ENCODE measurements around the gene TEX28.
"Not testable (repeated sequence)": the region's sequence is repeated elsewhere in the genome, so short reads cannot be mapped to it uniquely, and the experiment has no call there.

TEX28 gene, protein sequence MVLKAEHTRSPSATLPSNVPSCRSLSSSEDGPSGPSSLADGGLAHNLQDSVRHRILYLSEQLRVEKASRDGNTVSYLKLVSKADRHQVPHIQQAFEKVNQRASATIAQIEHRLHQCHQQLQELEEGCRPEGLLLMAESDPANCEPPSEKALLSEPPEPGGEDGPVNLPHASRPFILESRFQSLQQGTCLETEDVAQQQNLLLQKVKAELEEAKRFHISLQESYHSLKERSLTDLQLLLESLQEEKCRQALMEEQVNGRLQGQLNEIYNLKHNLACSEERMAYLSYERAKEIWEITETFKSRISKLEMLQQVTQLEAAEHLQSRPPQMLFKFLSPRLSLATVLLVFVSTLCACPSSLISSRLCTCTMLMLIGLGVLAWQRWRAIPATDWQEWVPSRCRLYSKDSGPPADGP

DNA sequence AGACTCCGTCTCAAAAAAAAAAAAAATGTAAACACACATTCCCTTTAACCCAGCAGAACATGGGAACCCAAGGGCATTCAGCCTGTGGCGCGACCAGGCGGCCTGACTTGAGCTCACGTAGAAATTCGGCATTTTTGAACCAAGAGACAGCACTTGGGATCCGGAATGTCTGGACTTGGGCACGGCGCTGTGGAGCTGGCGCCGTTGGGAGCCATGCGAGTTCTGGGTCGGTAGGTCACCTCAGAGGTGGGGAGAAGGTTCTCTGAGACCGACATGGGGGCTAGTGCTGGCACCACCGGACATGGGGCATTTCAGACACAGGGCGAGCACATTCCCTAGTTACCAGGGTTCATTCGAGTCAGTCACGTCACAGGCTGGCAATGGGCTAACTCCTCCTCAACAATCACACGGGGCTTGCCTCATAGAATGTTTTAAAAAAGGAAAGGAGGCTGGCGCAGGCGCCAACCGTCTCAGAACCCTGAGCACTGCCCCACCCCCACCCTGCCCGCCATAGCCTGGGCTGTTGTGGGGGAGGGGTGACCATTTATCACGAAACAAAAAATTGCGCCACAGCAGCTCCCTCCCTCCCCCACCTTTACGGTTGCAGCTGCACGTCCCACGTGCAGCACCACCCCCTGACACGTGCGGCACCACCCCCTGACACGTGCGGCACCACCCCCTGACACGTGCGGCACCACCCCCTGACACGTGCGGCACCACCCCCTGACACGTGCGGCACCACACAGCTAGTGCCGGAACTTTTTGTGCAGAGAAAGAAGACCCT, at the start of gene TEX28:
TSS of gene TEX28 (minus strand) at position 334 of the 784 bp plus-strand sequence. CDS start 3,007 bp downstream, outside the sequence.
- no peak for DNase-seq (ENCODE audit: low read depth)

DNA sequence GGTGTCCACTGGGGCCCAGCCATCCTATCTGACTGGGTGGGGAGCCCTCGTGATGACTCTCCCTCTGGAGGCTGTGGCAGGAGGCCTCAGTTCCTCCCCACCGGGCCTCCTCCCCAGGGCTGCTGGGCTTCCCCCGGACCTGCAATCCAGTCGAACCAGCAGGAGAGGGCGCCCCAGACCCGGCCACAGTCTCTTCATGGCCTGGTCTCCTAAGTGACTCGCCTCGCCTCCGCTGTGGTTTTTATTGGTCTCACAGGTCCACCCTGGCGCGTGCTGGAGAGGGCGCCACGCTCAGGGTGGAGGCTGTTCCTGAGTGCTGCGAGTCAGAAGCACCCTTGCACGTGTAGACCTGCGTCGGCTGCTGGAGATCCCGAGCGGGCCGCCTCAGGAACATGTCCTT, 48.7 kb upstream of the TEX28 start:
- DNase-seq (ENCODE audit: low read depth): not testable (repeated sequence)

DNA sequence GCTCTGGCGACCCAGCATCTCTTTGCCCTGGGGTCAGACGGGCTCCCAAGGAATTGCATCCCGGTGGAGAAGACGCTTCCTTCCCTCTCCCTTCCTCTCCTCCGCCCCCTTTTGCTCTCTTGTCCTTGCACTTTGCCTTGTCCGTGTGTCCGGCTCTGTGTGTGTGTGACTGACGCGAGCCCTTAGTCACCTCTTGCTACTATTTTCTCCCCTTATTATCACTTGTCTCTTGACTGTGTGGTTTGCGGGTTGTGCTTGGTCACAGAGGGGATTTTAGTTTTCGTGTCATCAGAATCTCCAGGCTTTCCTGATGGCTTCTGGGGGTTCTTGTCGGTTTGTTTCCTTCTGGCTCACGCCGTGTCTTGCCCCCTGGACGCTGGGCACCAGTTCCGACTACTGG, 48.1 kb upstream of the TEX28 start:
- not testable (repeated sequence) for DNase-seq (ENCODE audit: low read depth)

DNA sequence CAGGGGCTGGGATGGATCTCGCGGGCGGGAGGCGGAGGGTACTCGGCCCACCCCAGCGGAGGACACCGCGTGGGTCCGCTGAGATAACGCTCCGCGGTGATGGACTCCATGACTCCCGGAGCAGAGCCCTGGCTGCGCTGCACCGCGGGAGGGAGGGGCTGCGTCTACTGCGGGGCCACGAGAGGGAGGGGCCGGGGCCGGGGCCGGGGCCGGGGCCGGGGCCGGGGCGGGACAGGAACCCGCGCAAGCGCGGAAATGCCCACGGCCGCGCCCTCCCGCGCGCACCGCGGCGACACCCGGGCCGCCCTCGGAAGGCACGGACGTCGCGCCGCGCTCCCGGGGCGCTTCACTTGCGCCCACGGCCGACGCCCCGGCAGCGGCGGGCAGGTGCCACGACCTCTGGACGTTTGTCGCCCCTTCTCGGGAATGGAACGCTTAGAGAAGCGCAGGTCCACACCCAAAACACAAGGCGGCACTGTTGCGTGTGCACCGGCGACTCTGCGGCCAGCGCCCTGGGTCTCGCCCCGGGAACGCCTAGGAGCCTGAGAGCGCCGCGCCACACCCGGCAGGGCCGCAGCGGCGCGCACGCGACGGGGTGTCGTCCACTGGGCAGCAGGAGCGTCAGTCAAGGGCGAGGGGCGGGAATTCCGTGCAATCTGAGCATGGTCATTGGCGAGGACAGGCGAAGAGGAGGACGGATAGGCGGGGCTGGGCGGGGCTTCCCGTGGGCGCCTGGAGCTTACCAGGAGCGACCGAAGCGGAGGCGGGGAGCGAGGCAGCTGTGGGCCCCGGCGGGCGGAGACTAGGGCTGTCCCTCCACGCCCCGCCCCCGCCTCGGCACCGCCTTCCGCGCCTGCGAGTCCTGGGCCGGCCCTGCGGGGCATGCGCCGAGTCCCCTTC, 46.7 kb upstream of the TEX28 start:
- not testable (repeated sequence) for DNase-seq (ENCODE audit: low read depth)

DNA sequence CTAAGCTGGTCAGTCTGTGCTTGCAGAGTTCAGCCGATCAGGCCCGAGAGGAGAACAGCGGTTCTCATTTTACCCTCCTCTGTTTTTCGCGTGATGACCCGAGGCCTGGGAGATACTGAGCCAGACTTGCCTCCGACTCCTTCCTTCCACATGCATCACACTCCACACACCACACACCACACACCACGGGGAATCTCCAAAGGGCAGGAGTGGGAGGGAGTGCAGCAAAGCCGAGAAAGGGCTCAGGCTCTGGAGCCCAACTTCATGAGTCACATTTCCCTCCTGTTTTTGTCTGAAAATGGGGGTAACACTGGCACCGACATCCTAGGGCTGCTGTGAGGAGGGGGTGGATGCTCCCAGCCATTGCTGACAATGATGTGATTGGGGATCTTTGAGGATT, 39.6 kb upstream of the TEX28 start:
- DNase-seq (ENCODE audit: low read depth): no peak

DNA sequence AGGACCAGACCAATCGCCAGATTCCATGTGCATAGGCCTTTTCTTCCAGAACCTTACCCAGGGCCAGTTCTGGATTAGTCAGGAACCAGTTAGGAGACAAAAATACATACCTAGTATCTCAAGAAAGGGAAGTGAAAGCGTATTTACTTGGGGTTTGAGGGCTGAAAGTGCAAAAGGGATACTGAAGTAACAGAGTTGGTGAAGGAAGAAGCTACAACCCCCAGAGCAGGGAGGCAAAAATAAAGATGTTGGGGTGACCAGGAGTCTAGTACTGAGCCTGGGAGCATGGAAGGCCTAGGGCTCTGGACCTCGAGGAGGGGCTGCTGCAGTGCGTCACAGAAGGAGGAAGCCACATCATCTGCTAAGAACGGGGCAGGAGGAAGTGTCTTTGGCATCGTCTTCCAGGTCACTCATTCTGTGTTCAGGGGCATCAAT, 38.9 kb upstream of the TEX28 start:
- DNase-seq (ENCODE audit: low read depth): no peak

DNA sequence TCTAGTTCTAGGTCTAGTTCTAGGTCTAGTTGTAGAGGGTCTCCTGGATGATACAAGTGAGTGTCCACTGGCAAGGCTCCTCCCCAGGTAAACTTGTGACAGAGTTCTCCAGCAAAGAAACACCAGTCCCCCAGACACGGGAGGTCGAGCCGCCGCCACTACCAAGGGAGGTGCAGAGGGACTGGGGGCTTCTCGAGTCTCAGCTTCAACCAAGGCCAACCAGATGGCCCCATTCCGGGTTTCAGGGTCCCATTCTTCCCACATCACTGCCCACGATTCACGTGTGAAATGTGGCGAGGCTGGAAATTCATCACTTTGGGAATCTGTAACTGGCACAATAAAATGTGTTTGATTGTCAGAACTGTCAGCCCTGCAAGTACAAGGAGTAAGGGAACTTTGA, 38.2 kb upstream of the TEX28 start:
- DNase-seq (ENCODE audit: low read depth): no peak

DNA sequence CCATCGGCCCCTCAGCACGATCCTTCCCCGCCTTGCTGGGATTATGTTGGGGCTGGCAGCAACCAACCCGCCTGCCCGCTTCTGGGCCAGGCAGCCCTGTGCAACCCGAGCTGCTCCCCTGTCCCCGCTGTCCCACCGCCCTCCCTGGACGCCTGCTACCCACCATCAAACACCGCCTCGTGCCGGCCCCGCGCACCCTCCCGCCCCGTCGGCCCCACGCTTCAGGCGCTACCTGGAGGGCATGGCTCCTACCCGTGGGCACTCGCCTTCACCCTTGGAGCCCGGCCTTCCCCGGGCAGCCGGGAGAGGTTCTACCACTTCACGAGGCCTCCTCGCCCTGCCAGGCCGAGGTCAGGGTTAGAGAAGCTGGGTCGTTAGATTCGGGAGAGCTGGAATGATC, 37.6 kb upstream of the TEX28 start:
- no peak for DNase-seq (ENCODE audit: low read depth)

DNA sequence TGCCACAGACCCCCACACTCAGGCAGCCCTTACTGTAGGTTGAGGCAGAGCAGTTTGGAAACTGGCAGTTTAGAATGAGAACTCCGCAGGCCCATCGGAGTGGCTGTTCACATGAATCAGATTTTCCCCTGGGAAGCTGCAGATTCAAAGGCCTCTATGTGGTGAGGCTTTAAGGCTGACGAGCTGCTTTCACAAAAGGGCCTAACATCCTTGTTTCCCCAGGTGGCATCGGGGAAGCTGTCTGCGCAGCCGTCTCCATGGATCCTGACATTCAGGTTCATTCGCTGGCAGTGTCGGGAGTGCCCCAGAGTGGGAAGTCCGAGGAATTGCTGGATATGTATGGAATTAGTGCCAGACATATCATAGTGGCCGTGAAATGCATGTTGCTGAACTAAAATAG, 34.4 kb upstream of the TEX28 start:
- no peak for DNase-seq (ENCODE audit: low read depth)

DNA sequence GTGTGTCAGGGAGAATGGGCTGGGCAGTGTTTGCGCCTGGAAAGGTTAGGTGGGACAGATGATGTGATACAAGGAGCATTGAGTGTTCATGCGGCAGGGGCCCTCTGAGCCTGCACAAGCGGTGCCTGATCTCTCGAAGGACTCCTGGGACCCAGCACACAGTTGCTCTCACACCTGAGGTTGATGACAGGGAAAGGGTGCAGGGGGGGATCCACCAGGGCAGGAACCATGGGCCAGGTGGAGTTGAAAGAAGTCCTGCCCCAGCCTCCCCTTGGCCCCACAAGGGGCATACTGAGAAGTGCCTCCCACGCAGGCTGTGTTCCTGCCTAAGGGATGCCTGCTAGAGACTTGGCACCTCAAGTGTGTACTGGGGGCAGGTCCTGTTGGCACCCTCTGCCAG, 33.7 kb upstream of the TEX28 start:
- no peak for DNase-seq (ENCODE audit: low read depth)

DNA sequence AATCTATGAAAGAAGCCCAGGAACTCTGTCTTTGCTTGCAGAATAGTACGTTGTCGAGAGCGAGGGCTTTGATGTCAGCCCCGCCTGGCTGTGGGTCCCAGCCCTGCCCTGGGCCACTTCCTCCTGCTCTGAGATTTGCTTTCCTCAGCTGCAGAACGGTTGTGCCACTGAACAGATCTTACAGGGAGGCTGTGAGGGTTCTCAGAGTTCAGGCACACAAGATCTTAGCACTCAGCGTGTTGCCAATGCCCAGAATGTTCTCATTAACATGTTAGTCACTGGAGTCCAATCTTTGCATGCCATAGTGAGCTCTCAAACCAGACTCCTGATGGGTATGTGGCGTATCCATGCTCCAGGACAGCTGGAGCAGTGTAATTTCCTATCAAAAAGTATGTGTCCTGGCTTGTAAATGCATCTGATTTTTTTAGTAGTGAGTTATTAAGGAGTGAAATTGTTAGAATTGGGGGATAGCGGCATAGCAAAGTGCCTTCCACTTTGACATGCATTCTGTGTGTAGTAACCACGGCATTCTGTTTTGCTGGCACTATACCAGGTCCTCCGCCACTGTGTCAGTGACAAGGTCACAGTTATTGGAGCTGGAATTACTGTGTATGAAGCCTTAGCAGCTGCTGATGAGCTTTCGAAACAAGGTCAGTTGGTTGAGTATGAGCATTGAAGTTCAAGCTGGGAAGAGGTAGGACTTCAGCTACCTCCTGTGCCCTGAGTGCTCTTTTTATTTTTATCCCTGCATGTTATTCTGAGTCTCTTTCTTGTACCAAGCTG, 32.3 kb upstream of the TEX28 start:
- DNase-seq (ENCODE audit: low read depth): no peak

DNA sequence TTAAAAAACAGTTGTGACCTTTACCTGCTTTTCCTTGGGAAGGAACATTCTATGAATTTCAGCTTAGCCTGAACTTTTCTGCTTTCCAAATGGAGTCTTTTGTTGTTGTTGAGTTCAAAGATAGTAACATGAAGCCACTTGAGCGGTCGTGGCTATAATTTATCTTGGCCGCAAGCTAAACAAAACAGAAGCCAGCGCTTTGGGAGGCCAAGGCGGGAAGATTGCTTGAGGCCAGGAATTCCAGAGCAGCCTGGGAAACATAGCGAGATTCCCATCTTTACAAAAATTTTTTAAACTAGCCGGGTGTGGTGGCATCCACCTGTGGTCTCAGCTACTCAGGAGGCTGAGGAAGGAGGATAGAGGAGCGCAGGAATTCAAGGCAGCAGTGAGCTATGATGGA, 30.6 kb upstream of the TEX28 start:
- no peak for DNase-seq (ENCODE audit: low read depth)

DNA sequence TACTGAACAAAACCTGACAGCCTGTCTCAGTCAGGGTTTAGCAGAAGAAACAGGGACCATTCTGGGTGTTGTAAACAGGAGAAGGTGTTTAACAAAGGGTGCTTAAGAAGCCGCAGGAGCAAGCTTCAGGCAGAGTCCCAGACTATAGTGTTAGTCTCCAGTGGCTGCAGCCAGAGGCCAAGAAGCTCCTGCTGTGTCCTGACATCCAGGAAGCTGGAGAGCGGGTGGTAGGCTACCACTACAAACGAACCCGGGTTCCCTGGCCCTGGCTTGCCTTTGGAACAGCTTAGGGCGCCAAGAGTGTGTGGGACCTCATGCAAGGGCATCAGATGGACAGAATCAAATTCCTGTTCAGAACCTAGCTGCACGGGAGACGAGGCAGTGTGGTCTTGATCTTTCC, 28.6 kb upstream of the TEX28 start:
- no peak for DNase-seq (ENCODE audit: low read depth)

DNA sequence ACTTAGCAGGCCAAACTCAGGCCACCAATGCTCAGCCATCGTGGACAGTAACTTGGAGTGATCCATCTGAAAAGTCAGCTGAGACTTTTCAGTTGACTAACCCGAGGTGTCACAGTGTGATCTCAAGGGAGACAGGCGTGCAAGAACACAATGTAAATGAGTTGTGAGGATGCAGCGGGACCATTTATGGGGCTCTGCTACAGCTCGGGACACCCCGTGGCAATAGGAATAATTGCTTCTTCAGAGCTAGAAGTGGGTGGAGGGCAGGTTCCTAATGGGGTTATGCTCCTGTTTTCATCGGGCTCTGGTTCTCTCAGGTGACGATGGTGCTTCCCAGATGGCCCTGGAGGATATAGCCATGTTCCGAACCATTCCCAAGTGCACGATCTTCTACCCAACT, 28.0 kb upstream of the TEX28 start:
- no peak for DNase-seq (ENCODE audit: low read depth)

DNA sequence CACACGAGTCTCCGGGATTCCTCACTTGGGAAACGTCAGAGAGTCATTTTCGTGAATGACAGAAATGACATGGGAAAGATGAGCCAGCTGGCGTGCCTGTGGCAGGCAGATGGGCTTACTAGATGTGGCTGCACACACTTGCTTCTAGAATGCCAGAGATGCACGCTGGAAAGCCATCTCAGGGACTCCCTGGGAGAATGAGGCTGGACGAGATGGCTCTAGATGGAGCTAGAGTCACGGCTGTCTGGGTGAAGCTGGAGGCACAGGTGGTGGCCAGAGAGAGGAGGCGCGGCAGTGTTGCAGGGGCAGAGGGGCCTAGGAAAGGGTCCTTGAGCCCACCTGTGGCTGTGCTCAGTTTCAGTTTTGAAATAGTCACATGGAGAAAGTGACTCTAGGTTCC, 26.7 kb upstream of the TEX28 start:
- DNase-seq (ENCODE audit: low read depth): no peak

DNA sequence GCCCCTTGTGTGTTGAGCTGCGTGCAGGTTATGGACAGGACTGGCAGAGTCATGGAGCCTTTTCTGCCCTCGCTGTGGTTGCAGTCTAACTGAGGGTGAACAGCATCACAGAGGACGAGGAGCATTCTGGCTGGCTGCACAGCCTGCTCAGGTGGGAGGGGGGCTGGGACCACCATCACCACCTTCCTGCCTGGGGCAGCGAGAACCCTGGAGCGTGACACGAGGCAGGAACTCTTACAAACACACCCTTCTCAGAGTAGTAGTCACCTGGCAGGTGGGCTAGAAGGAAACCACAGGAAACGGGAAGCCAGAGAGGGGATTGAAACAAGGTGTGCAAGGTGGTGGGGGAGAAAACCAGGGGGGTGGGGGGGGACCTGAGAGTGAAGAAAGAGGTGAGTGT, 26.2 kb upstream of the TEX28 start:
- no peak for DNase-seq (ENCODE audit: low read depth)

DNA sequence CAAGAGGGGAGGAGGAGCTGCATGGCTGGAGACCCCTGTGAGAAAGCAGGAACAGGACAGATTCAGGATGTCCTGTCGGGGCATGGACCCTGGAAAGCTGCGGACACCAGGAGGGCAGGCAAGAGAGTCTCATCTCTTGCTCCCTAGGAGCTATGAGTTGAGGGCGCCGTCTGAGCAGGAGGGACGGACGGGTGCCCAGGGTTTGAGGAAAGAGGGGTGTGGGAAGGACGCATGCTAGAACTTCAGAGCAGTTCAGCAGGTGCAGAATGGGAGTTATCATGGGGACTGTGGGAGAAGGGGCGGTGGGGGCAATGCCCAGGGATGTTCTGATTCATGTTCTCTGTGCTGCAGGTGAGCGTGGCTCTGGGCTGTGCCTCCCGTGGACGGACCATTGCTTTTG, 25.5 kb upstream of the TEX28 start:
- no peak for DNase-seq (ENCODE audit: low read depth)

DNA sequence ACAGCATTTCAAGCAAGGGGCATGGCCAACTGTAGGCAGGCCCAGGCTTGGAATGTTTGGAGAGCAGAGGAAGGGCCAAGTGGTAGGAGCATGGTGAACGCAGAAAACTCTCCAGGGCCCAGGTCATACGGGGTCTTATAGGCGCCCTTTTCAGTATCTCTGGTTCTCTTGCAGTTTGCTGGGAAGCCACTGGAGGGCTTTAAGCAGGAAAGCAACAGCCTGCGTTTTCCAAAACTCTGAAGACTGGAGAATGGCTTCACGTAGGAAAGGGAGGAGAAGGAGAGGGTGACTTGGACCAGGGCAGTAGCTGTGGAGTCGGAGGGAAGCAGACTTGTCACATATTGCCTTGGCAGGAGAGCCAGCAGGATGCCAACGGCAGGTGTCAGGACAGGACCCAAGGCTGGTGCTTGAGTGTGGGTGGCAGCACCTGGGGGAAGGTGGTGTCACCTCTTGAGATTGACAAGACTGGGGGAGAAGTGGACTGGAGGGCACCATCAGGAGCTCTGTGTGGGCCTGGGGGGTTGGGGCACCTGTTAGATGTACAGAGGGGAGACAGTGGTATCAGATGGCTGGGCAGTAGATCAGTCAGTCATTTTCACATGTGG, 22.6 kb upstream of the TEX28 start:
- no peak for DNase-seq (ENCODE audit: low read depth)

DNA sequence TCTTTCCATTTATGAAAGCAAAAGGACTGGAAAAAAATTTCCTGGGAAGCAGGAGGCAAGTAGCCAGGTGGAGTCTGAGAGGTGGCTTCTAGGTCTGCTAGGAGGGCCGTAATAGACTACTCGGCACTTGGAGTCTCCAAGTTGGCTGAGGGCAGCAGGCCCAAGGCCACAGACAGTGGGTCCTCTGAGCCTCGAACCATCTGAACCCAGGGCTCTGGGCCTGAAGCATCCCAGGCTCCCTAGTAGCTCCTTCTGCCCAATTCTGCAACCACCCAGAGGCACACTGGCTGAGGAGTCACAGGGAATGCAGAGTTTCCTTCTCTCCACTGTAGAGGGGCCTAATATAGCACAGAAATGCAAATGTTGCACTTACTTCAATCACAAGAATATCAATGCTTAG, 20.5 kb upstream of the TEX28 start:
- DNase-seq (ENCODE audit: low read depth): no peak

DNA sequence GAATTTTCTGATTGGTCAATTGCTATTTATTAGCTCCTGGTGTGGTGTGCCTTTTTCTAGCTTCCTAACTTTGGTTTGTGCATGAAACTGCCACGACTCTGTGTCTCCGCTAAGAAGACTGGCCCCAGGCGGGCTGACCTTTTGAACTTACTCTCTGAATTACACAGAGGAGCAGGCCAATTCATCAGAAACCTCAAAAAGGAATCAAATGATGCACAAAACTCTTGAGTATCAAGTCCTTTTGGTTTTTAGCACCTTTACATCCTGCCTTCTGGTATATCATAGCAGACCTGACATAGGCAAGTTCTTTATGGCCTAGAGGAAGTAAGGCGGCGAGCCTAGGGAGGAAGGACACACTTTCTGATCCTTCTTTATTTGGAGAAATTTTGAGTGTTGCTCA, 18.2 kb upstream of the TEX28 start:
- no peak for DNase-seq (ENCODE audit: low read depth)

DNA sequence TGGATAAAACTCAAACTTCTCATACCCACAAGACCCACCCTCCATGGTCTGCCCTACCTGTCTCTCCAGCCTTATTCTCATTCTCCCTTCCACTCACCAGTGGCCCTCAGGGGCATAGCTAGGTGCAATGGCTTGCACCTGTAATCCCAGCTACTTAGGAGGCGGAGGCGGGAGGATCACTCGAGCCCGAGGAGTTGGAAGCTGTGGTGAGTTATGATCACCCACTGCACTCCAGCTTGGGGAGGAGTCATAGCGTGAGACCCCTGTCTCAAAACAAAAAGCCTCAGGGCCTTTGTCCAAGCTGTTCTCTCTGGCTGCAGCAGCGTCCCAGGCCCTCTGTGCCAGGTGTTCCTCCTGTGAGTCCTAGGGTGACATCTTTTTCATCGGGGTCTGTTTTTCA, 17.2 kb upstream of the TEX28 start:
- no peak for DNase-seq (ENCODE audit: low read depth)
